GM19372 (cell line): ENCODE measurements around the gene VARS1.

Experiments used
- ATAC-seq: cut with Tn5 transposase; IDR thresholded peaks from one replicate; pipeline ENCODE4 v1.9.1; 2021; ENCODE audit warnings: mild to moderate bottlenecking, low read depth, moderate library complexity; ENCODE audit not compliant: unreplicated experiment

The VARS1 gene

GRCh38 chr6:31775633-31776484, 19.7 kb downstream of the VARS1 start:
- no peak for ATAC-seq

- ATAC-seq: no peak
These were observed 20.4 kb downstream of the VARS1 start for GRCh38 chr6:31775184-31775583.

- ATAC-seq: no peak
These were observed 23.6 kb downstream of the VARS1 start for GRCh38 chr6:31771992-31772358.

DNA sequence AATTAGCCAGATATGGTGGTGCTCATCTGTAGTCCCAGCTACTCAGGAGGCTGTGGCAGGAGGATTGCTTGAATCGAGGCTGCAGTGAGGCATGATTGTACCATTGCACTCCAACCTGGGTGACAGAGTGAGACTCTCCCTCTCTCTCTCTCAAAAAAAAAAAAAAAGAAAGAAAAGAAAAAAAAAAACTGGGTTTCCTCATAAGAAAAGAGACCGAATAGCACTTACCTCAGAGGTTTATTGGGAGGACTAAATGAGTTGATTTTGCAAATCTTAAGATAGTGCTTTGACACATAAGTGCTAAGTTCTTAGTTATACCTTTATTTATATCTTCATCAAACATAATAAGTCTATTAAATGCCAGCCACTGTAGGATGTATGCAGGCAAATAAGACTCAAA, 24.7 kb downstream of the VARS1 start:
- no peak for ATAC-seq

GRCh38 chr6:31769684-31770371, 25.7 kb downstream of the VARS1 start:
- ATAC-seq: no peak

DNA sequence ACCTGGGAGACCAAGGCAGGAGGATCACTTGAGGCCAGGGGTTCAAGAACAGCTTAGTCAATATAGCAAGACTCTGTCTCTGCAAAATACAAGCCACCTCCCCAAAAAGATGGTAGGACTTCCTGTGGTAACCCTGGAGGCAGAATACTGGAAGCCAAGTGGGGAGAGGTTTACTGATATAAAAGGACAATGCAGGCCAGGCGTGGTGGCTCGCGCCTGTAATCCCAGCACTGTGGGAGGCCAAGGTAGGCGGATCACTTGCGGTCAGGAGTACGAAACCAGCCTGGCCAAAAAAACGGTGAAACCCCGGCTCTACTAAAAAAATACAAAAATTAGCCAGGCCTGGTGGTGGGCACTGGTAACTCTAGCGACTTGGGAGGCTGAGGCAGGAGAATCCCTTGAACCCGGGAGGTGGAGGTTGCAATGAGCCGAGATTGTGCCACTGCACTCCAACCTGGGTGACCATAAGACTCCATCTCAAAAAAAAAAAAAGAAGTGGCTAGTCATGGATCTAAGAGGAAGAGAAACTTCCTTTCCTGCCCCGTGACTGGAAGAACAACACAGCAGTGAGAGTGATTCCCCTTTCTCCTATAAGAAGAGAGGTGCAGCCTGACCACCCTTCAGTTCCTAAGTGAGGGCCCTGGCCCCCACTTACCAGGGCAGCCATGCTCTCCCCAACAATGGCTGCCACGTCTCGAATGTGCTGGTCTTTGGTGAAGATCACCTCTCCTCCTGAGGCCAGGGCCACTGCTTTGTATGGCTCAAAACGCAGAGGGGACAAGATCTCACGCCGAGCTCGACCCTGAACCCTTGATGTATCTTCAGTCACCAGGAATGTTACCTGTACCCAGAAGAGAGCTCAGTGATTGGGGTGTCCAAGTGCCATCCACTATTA, 26.9 kb downstream of the VARS1 start:
- ATAC-seq: no peak

GRCh38 chr6:31767096-31767645, 28.4 kb downstream of the VARS1 start:
- no peak for ATAC-seq

DNA sequence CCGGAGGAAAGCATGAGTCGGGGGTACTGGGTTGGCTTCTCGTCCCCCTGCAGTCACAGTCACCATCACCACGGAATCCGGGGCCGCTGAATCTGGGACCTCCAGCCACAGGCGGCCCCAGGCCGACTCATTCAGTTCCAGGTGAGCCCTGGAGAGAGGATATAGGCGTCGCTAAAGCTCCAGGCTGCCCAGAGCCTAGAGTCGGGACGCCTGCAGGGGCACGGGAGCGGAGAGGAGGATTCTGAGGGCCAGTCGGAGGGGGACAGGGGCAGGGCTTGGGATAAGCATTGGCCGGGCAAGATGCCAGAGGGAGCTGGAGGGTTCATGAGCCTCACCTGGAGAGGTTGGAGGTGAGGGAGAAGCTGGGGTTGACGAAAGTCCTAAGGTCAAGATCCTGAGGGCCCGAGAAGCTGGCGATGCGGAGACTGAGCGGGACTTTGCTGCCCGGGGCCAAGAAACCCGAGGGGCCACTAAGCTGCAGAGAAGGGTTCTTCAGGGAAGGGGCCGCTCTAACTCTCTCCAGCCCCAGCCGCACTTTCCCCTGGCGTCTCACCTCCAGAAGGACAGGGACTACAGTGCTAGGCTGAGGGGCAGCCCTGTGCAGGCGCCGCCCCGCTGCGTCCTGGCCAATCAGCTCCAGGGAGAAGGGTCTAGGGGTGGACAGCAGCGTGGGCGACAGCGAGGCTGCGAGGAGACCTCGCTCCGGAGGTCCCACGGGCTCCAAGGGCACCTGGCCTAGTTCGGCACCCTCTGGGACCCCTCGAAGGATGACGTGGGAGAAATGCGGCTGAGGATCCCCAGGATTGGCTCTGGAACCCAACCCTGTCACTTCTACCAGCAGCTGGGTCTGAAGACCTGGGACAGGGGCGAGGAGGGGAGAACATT, 29.4 kb downstream of the VARS1 start:
- ATAC-seq: no peak

DNA sequence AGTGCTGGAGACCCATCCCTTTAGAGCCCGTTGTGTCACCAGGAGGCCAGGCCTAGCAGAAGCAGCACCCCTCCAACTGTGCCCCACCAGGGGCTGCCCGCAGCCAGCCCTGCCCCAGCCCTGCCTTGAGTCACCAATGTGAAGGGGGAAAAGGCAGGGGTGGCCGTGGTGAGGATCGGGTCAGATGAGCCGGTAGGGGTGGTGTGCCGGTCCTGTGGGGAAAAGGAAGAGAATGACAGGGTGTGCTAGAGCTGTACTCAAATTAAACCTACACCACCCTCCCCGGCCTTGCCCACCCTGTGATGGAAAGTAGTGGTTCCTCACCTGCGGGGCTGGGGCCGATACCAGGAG, 30.0 kb downstream of the VARS1 start:
- no peak for ATAC-seq

- no peak for ATAC-seq
These were observed 31.4 kb downstream of the VARS1 start for GRCh38 chr6:31764198-31764597.

- no peak for ATAC-seq
These were observed 32.0 kb downstream of the VARS1 start for GRCh38 chr6:31763619-31763940.

DNA sequence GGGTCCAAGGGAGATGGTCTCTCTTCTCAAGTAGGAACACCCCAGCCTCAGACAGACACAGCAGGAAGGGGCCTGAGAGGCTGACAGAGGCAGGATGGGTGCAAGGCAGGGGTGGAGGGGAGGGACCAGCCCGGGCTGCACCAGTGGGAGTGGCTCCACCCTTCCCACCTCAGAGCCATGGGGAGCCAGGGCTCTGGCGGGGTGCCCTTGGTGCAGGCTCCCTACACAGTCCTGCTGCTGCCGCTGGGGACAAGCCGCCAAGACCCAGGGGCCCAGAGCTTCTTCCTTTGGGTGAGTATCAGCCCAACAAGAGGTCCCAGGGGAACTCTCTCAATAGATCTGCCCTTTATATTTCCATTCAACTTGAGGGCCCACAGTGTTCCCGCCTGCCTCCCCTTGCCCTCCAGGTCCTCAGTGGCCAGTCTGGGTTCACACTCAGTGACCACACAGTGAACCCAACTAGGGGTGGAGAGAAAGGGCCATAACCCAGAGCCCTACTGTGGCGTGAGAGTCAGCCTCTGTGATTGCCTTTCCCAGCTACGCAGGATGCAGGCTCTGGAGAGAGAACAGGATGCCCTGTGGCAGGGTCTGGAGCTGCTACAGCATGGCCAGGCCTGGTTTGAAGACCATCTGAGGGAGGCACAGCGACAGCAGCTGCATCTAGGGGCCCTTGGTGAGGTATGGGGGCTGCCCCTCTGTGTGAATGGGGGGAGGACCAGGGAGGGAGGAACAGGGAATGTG, 32.5 kb downstream of the VARS1 start:
- no peak for ATAC-seq

DNA sequence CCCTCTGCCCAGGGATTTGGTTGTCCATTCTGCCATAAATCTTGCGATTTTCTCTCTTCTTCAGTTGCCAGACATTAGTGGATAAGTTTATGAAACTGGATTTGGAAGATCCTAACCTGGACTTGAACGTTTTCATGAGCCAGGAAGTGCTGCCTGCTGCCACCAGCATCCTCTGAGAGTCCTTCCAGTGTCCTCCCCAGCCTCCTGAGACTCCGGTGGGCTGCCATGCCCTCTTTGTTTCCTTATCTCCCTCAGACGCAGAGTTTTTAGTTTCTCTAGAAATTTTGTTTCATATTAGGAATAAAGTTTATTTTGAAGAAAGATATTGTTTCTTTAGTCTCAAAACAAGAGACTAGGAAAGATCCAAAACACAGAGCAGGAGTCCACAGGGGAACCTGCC, 33.2 kb downstream of the VARS1 start, which contains the start of gene SAPCD1:
Gene SAPCD1, plus strand, starts transcription at position 301 of the 400 bp plus-strand sequence. CDS start 399 bp downstream, outside the sequence.
- ATAC-seq: no peak

GRCh38 chr6:31761343-31761742, 34.2 kb downstream of the VARS1 start:
- ATAC-seq: no peak

- ATAC-seq: no peak
These were observed 34.8 kb downstream of the VARS1 start for GRCh38 chr6:31760790-31761189.

DNA sequence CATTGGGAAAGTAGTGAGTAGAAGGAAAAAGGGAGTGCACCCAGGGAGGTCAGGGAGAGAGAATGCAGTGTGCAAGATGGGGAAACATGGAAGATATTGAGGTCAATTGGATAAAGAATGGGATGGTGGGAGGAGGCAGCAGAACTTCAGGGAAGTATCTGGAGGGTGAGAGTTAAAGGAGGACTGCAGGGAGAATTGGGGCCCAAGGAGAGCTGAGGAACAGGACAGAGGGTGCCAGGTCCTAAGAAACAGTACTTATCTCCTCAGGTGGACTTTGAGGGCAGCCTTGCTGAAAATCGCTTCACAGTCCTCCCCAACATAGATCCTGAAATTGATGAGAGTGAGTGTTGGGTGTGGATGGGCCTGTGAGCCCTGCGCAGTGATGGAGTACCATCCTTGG, 37.3 kb downstream of the VARS1 start:
- no peak for ATAC-seq

DNA sequence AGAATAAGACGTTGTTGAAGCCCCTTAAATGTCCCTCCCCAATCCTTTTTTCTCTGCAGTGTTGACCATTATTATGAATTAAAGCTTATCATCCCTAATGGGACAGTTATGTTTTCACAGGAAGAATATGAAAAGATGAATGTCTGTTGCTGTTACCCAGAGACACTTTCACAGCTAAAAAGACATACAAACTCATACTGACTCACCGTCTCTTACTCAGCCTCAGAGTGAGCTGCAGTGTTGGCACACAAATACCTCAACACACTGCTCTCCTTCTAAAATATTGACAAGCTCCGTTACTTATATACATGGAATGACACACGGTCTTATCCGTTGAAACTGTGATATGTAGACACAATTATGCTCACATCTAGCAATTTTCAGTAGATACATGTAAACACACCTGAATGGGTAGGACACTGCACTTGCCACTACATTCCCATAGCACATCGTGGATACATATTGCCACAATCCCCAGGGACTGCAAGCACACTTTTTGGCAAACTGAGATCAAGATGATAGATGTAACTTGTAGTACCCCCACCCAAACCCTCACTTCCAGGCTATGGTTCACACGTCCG, 42.7 kb downstream of the VARS1 start:
- ATAC-seq: no peak

- no peak for ATAC-seq
These were observed 45.0 kb downstream of the VARS1 start for GRCh38 chr6:31750411-31751022.
